Caco-2 (cell line): ENCODE data around the gene PPM1E. TPM values are rescaled to one million over a fixed set of nuclear protein-coding genes. Genes with fewer than 3 reads are reported as not detected.

Source experiments
- BruUV-seq: library from RNA; stranded (reverse); fragments of 400-500 nt; replicated peaks from 2 replicates; lab custom pipeline; 2021; lab: Mats Ljungman, UMichigan
- CTCF ChIA-PET: fragments of 300-600 bp; sonication (Branson Sonifier 250); formaldehyde crosslinking; loops from one replicate; lab custom pipeline; 2022; ENCODE audit warnings: antibody characterized with exemption; lab: Charles Lee
- POLR2A ChIA-PET: fragments of 300-600 bp; sonication (Branson Sonifier 250); formaldehyde crosslinking; loops from one replicate; lab custom pipeline; 2022; ENCODE audit warnings: antibody characterized with exemption; lab: Charles Lee
- DNase-seq, 2 experiments: peaks; one replicate each; pipeline versions ENCODE4 v3.0.0 to v3.0.0-alpha.2; 2020 to 2022
- H3K27me3 ChIP-seq: replicated peaks from 2 replicates; pipeline ENCODE4 v1.6.0; 2011; ENCODE audit warnings: low read length; ENCODE audit not compliant: control insufficient read depth, insufficient read depth
- H3K36me3 ChIP-seq: 2 replicates; pipeline ENCODE4 v1.5.1; 2011; ENCODE audit warnings: low read length; ENCODE audit not compliant: control insufficient read depth, insufficient read depth
- H3K4me1 ChIP-seq: fragments of 250-450 bp; sonication (Bioruptor Pico); 2 replicates; pipeline ENCODE4 v1.5.1; 2020; ENCODE audit warnings: mild to moderate bottlenecking
- H3K4me3 ChIP-seq: 2 replicates; pipeline ENCODE4 v1.5.1; 2011; ENCODE audit warnings: low read depth, mild to moderate bottlenecking, control low read depth, low read length
- H3K9me3 ChIP-seq: fragments of 250-450 bp; sonication (Bioruptor Pico); 2 replicates; pipeline ENCODE4 v1.5.1; 2020; ENCODE audit warnings: mild to moderate bottlenecking, moderate library complexity
- H3K27ac Mint-ChIP-seq: one replicate; pipeline ENCODE4 v1.8.0; 2022; ENCODE audit warnings: mixed read lengths; ENCODE audit not compliant: unreplicated experiment
- H3K27me3 Mint-ChIP-seq: one replicate; pipeline ENCODE4 v1.8.0; 2022; ENCODE audit warnings: mixed read lengths; ENCODE audit not compliant: insufficient read depth, unreplicated experiment
- H3K36me3 Mint-ChIP-seq: one replicate; pipeline ENCODE4 v1.8.0; 2022; ENCODE audit warnings: mild to moderate bottlenecking, mixed read lengths; ENCODE audit not compliant: insufficient read depth, unreplicated experiment
- H3K4me1 Mint-ChIP-seq: one replicate; pipeline ENCODE4 v1.8.0; 2022; ENCODE audit warnings: low read depth, mixed read lengths; ENCODE audit not compliant: unreplicated experiment
- H3K4me3 Mint-ChIP-seq: one replicate; pipeline ENCODE4 v1.8.0; 2022; ENCODE audit warnings: mild to moderate bottlenecking, moderate library complexity, mixed read lengths; ENCODE audit not compliant: unreplicated experiment
- H3K9me3 Mint-ChIP-seq: one replicate; pipeline ENCODE4 v1.8.0; 2022; ENCODE audit warnings: mixed read lengths; ENCODE audit not compliant: unreplicated experiment
- CTCF ChIP-seq, 2 experiments: fragments of 200-600 bp in 1 of 2; IDR thresholded peaks; 1 replicate in 1 of 2; 2 replicates in 1 of 2; pipeline versions ENCODE4 v1.5.1 to v1.8.0; 2011 to 2022; ENCODE audit warnings: antibody characterized with exemption in 1 of 2, control low read depth in 1 of 2, inconsistent platforms in 1 of 2, low read depth in 1 of 2, low read length in 1 of 2, mild to moderate bottlenecking in 1 of 2, moderate library complexity in 1 of 2; ENCODE audit not compliant: insufficient read depth in 1 of 2, severe bottlenecking in 1 of 2, unreplicated experiment in 1 of 2
- intact Hi-C: fragments of 100-400 bp; cut with micrococcal nuclease; formaldehyde crosslinking; loops from one replicate; pipeline ENCODE4 v1.10.0; 2022; ENCODE audit not compliant: unreplicated experiment
- total RNA-seq: library from RNA; stranded (reverse); gene quantifications from 2 replicates; pipeline ENCODE4 v1.2.3, GENCODE V29; 2022

PPM1E gene
- total RNA-seq, 1 experiment from 2014 or later, result 0.09 TPM

- H3K36me3 Mint-ChIP-seq, result no peaks in the 10 kb centered on the region
- no peaks in the 10 kb centered on the region for H3K9me3 Mint-ChIP-seq
- H3K27ac Mint-ChIP-seq, result no peak overlapping the region
- Histone ChIP-seq H3K4me3 (no peak overlapping the region), H3K4me1 (no peaks in the 10 kb centered on the region), H3K27me3 (no peaks in the 10 kb centered on the region), H3K9me3 (no peaks in the 10 kb centered on the region), H3K36me3 (no peaks in the 10 kb centered on the region)
- intact Hi-C loops, result no loop called here
- no TSS peak for BruUV-seq
- no peak for DNase-seq
- no peaks in the 10 kb centered on the region for H3K27me3 Mint-ChIP-seq
- H3K4me3 Mint-ChIP-seq, result no peak overlapping the region
- ChIA-PET POLR2A (no interaction called here), CTCF (no interaction called here)
- no peak for TF ChIP-seq CTCF (IDR thresholded peaks at IDR 0.05; ENCODE audit: insufficient read depth in 1 of 2, low read depth in 1 of 2, low read length in 1 of 2, severe bottlenecking in 1 of 2, unreplicated experiment in 1 of 2)
- no peaks in the 10 kb centered on the region for H3K4me1 Mint-ChIP-seq
Measured at GRCh38 chr17:58822148-58823050, 66.7 kb downstream of the PPM1E start.

GRCh38 chr17:58823051-58823525 is 67.4 kb downstream of the PPM1E start:
- intact Hi-C loops, result no loop called here
- ChIA-PET POLR2A (no interaction called here), CTCF (no interaction called here)
- no peak overlapping the region for H3K27ac Mint-ChIP-seq
- no peak overlapping the region for H3K4me3 ChIP-seq
- no peak for TF ChIP-seq CTCF (IDR thresholded peaks at IDR 0.05; ENCODE audit: insufficient read depth in 1 of 2, low read depth in 1 of 2, low read length in 1 of 2, severe bottlenecking in 1 of 2, unreplicated experiment in 1 of 2)
- H3K9me3 Mint-ChIP-seq, result no peaks in the 10 kb centered on the region
- H3K4me1 Mint-ChIP-seq, result no peaks in the 10 kb centered on the region
- peaks cover 1% of the 10 kb centered on the region; the same call in 1 of the 2 replicates for H3K9me3 ChIP-seq
- H3K4me3 Mint-ChIP-seq, result no peak overlapping the region
- no peak for DNase-seq
- no peaks in the 10 kb centered on the region for H3K4me1 ChIP-seq
- H3K36me3 Mint-ChIP-seq, result no peaks in the 10 kb centered on the region
- BruUV-seq, result no TSS peak
- no peaks in the 10 kb centered on the region for H3K36me3 ChIP-seq
- no peaks in the 10 kb centered on the region for H3K27me3 ChIP-seq
- no peaks in the 10 kb centered on the region for H3K27me3 Mint-ChIP-seq

DNA sequence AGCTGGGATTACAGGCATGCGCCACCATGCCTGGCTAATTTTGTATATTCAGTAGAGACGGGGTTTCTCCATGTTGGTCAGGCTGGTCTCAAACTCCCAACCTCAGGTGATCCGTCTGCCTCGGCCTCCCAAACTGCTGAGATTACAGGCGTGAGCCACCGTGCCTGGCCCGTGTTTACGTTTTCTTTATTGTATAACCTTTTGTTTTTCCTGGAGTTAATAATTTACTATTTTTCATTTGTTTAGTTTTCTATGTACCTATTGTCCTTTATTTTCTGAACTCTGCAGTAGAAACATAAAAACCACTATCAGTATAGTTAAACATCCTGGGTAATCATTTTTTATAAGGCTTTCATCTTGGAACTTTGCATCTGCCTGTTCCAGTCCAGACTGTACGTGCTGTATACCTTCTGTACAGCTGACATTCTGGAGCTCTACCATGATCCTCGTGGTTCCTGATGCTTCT is 73.6 kb downstream of the PPM1E start:
- CTCF ChIA-PET, result no interaction called here
- Histone ChIP-seq H3K4me3 (no peak overlapping the region), H3K27me3 (no peaks in the 10 kb centered on the region), H3K9me3 (peaks cover 17% of the 10 kb centered on the region; the same call in 1 of the 2 replicates), H3K4me1 (0 out of 2 replicates have a peak, but pooled peaks cover 5% of the 10 kb centered on the region), H3K36me3 (no peaks in the 10 kb centered on the region)
- Mint-ChIP-seq H3K9me3 (peaks cover 10% of the 10 kb centered on the region), H3K27ac (no peak overlapping the region), H3K4me3 (no peak overlapping the region), H3K4me1 (no peaks in the 10 kb centered on the region), H3K27me3 (no peaks in the 10 kb centered on the region), H3K36me3 (no peaks in the 10 kb centered on the region)
- POLR2A ChIA-PET, result no interaction called here
- TF ChIP-seq CTCF (IDR thresholded peaks at IDR 0.05; ENCODE audit: insufficient read depth in 1 of 2, low read depth in 1 of 2, low read length in 1 of 2, severe bottlenecking in 1 of 2, unreplicated experiment in 1 of 2), result no peak
- intact Hi-C loops, result no loop called here
- no peak for DNase-seq
- no TSS peak for BruUV-seq
